Measurements from ENCODE around the gene ERVK3-1.
"Not testable (repeated sequence)": the region's sequence is repeated elsewhere in the genome, so short reads cannot be mapped to it uniquely, and the experiment has no call there.

Gene ERVK3-1

DNA sequence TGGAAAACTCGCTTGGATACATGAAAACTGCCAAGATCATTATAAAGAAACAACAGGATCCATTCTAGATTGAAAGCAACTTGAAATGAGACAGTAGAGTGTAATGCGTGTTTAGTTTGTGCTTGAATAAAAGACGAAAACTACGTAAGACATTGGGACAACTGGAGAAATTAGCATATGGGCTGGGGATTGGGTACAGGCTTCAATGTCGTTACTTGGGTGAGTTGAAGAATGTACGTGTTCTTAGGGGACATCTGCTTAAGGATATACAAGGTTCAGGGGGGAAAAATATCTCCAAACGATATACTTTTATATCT, 471 bp upstream of the ERVK3-1 start:
- no peak for DNase-seq (ENCODE audit: low spot score)

GRCh38 chr19:58305932-58306323, 751 bp downstream of the ERVK3-1 start:
- no peak for DNase-seq (ENCODE audit: low spot score)

DNA sequence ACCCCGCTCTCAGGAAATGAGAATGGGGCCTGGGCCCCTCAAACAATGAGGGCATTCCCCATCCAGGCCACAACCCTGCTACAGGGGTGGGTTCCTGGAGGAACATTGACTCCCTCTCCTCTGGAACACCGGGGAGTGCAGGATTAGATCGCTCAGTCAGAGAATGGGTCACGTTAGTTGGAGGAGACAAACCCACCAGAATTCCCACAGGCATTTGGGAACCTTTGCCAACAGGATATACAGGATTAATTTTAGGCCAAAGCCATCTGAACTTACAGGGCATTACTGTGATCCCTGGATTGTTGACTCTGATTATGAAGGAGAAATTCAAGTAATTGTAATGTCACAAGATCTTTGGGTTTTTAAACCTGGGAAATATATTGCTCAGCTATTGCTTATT, 2.6 kb downstream of the ERVK3-1 start:
- no peak for DNase-seq (ENCODE audit: low spot score)

DNA sequence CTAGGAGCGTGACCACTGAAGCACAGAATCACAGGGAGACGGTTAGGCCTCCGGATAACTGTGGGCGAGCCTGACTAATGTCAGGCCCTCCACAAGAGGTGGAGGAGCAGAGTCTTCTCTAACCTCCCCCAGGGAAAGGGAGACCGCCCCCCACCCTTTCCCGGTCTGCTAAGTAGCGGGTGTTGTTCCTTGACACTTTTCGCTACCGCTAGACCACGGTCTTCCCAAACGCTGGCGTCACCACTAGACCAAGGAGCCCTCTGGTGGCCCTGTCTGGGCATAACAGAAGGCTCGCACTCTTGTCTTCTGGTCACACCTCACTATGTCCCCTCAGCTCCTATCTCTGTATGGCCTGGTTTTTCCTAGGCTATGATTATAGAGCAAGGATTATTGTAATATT, 5.5 kb downstream of the ERVK3-1 start:
- not testable (repeated sequence) for DNase-seq (ENCODE audit: low spot score)

DNA sequence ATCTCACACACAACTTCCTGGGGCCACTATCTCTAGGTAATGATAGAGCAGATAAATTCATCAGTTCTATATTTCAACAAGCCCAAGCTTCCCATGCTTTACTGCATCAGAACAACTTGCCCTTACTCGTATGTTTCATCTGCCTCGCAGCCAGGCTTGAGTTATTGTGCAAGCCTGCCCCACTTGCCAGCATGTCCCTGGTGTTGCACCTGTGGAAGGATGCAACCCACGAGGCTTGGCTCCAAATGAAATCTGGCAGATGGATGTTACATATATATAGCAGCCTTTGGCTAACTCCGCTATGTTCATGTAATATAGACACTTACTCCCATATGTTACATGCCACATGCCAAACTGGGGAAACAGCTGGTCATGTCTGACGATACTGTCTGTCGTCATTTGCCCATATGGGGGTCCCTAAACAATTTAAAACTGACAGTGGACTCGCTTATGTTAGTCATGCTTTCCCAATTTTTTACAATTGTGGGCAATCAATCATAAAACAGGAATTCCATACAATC, 6.2 kb downstream of the ERVK3-1 start:
- no peak for DNase-seq (ENCODE audit: low spot score)

- no peak for DNase-seq (ENCODE audit: low spot score)
Measured at GRCh38 chr19:58315580-58315979, 10.4 kb downstream of the ERVK3-1 start.

DNA sequence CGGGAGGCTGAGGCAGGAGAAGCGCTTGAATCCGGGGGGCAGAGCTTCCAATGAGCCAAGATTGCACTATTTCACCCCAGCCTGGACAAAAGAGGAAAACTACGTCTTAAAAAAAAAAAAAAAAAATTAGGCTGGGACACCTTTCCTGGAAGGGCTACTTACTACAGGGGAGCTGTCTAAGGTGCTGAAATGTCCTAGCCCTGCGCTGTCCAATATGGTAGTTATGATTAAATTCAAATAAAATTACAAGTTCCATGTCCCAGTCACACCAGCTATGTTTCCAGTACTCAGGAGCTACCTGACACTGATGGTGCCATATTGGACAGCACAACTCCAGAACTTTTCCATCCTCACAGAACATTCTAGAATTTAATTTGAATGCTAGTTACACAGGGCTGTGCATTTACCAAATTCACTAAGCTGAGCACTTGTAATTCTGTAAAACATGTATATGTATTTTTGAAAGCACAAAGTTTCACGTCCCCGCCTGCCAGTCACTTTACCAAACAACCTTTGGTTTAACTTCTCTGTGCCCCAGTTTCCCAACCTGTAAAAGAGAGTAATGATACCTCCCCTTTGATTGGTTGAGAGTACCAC, 12.4 kb downstream of the ERVK3-1 start:
- no peak for DNase-seq (ENCODE audit: low spot score)

DNA sequence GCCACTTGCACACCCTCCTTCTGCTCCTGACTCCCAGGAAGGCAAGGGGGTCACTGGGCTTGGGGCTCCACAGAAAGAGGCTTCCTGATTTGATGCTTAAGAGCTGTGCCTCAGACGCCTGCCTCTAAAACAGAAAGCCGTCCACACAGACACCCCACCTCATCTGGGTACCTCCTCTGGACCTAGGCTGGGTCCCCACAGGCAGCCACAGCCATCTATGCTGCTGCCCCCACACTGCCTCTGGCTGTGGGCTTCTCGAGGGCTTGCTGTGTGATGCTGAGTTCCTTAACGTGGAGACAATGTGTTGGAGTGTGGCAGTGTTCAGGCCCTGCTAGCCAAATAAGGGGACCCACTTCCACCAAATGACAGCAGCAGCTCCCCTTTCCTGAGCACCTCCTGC, 13.1 kb downstream of the ERVK3-1 start:
- no peak for DNase-seq (ENCODE audit: low spot score)

GRCh38 chr19:58319241-58319640, 14.1 kb downstream of the ERVK3-1 start:
- no peak for DNase-seq (ENCODE audit: low spot score)

GRCh38 chr19:58325311-58326022, 20.3 kb downstream of the ERVK3-1 start:
- DNase-seq (ENCODE audit: low spot score) = no peak

GRCh38 chr19:58326501-58326913, 21.3 kb downstream of the ERVK3-1 start:
- DNase-seq (ENCODE audit: low spot score) = no peak

DNA sequence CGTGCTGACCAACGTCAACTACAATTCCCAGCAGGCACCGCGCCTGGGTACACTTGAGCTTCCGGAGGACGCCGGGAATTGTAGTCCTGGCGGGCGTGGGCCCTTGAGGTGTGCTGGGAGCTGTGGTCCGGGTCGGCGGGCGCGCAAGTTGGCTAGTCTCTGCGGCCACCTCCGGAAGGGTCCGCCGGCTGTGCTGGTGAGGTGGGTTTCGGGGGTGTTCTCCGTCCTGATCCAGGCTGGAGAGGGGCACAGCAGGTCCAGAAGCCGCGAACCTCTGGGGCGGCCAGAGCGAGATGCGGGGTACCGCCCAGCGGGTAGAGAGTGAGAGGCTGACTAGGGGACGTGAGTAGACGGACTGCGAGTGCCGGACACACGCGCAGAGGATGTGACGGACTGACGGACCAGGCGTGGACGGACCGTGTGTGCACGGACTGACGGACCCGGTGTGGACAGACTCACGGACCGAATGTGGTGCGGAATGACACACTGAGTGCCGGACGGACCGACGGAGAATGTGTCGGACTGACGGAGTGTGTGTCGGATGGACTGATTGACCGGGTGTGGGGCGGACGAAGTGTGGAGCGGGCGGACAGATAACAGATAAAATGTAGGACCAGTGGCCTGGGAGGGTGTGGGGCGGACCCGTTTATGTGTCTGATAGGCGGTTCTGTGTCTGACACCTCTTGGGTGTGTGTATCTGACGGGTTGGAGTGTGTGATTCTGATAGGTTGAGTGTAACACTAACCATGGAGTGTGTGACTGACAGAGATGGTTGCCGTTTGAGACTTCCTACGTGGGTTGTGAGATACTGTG, 21.9 kb downstream of the ERVK3-1 start, which contains the start of gene ZSCAN22:
Gene ZSCAN22, plus strand, starts transcription at position 81 of the 813 bp plus-strand sequence. CDS start 7,809 bp downstream, outside the sequence.
- DNase-seq (ENCODE audit: low spot score) = peak; percentile 95

DNA sequence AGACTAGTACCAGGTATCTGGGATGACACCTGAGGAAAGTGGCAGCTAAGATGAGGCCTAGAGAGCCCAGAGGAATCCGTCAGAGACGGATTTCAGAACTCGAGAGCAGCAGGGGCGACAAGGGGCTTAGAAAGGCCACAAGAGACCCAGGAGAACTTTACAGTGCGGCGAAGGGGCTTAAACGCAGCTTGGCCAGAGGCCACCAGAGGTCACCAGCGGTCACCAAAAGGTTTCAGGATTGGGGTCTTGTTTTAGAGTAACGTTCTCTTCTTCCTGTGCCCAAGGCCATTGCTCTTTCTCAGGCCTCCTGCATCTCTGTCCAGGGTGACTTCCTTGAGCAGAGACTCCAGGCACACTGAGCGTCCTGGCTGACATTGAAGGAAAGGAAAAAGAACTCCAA, 23.8 kb downstream of the ERVK3-1 start:
- DNase-seq (ENCODE audit: low spot score) = no peak

- DNase-seq (ENCODE audit: low spot score) = no peak
Measured at GRCh38 chr19:58330458-58330857, 25.3 kb downstream of the ERVK3-1 start.

- DNase-seq (ENCODE audit: low spot score) = no peak
Measured at GRCh38 chr19:58332697-58333096, 27.5 kb downstream of the ERVK3-1 start.

GRCh38 chr19:58334691-58335249, 29.6 kb downstream of the ERVK3-1 start:
- no peak for DNase-seq (ENCODE audit: low spot score)

- DNase-seq (ENCODE audit: low spot score) = no peak
Measured at GRCh38 chr19:58335630-58336029, 30.5 kb downstream of the ERVK3-1 start.

GRCh38 chr19:58336216-58336615, 31.0 kb downstream of the ERVK3-1 start:
- DNase-seq (ENCODE audit: low spot score) = no peak

DNA sequence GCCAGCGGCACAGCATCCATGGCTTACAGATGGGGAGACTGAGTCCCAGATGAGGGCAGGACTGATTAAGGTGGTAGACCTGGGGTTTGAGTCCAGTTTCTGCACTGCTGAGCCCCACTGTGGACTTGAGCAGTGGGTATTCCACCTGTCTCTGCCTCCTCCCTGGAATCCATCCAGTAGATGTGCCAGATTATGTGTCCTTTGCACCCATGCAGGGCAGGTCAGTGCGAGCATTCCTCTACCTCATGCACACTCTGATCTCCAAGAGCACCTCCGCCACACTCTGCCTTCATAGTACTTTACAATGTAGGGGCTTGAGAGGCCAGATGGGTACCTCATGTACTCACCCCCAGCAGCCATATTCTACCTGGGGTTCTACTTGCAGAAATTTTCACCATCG, 31.6 kb downstream of the ERVK3-1 start:
- no peak for DNase-seq (ENCODE audit: low spot score)

- DNase-seq (ENCODE audit: low spot score) = no peak
Measured at GRCh38 chr19:58338336-58338735, 33.2 kb downstream of the ERVK3-1 start.

- no peak for DNase-seq (ENCODE audit: low spot score)
Measured at GRCh38 chr19:58338825-58339558, 33.8 kb downstream of the ERVK3-1 start.

- DNase-seq (ENCODE audit: low spot score) = no peak
Measured at GRCh38 chr19:58345558-58345957, 40.4 kb downstream of the ERVK3-1 start.
